GM18499 (cell line): Measurements from ENCODE around the gene CACNA2D3.

Source experiments
- ATAC-seq: cut with Tn5 transposase; IDR thresholded peaks from one replicate; pipeline ENCODE4 v1.9.1; 2021; ENCODE audit warnings: moderate number of reproducible peaks; ENCODE audit not compliant: insufficient read depth, unreplicated experiment

The CACNA2D3 gene

GRCh38 chr3:54547051-54547450 lies 424.7 kb downstream of the CACNA2D3 start:
- ATAC-seq: no peak

DNA sequence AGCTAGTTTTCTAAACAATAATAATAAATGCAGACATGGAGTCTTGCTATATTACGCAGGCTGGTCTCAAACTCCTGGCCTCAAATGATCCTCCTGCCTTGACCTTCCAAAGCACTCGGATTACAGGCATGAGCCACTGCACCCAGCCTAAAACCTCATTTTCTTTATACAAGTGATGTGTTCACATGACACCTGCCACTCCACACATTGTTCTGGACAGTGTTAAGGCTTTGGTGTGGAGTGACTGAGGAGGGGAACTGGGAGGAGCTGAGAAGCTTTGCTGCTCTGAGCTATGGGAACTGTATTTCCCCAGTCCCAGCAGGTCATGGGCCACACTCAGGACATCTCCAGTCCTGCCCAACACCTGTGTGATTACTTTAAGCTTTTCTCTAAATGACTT lies 425.5 kb downstream of the CACNA2D3 start:
- ATAC-seq: no peak

DNA sequence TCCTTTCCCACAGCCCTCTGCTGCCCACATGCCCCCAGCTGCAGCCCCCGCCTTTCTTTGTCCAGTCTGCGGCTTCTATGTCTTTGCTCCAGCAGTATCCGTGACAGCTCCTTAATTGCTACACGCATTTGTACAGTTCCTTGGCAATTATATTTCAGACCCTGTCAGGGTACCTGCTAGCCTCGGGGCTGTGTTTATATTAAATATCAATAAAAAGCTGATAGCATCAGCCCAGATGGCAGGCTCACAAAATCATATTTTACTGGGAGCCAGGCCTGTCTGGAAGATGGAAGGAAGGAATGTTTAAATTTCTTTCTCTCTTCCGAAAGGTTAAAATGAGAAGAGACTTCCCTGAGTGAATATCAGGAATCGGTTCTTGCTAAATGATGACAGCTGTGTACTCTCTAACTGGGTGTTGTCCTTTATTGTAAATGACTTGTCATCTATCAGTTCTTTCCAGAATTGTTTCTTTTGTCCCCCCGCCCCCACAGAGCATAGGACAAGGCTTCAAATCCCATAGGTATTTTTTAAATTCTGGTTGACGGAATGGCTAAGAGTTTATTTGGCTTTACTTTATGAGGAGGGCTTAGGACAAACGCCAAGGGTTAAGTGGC lies 427.4 kb downstream of the CACNA2D3 start:
- ATAC-seq: no peak

DNA sequence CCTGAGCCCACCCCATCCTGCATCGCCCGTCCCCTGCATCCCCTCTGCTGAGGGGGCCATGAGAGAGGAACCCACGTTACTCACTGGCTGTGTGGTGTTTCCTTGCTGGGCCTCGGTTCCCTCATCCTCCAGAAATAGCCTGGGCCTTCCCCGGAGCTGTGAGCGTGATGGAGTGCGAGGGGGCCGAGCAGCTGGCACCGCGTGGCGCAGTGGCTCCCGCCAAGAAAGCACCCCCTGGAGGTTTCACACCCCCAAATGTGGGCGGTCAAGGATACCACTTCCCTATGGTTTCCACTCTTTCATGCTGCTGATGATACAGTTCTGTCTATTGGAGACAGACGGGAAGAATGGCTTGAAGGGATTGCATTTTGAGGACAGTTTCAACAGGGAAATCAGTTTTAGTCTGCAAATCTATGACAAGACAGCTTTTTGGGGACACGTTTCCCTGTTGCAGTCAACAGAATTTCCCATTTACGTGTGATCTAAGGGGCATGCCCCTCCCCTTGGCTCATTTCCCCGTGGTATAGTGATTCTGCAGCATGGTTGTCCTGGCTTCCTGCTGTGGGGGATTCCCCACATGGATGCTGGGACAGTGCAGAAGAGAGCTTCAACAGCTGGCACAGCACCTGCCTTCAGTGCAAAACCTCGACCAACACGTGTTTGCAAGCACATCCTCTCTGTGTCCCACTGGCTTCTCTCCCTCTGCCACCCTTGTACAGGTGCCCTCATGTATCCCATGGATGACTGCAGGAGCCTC lies 428.0 kb downstream of the CACNA2D3 start:
- no peak for ATAC-seq

GRCh38 chr3:54556630-54557029 lies 434.3 kb downstream of the CACNA2D3 start:
- ATAC-seq: no peak

DNA sequence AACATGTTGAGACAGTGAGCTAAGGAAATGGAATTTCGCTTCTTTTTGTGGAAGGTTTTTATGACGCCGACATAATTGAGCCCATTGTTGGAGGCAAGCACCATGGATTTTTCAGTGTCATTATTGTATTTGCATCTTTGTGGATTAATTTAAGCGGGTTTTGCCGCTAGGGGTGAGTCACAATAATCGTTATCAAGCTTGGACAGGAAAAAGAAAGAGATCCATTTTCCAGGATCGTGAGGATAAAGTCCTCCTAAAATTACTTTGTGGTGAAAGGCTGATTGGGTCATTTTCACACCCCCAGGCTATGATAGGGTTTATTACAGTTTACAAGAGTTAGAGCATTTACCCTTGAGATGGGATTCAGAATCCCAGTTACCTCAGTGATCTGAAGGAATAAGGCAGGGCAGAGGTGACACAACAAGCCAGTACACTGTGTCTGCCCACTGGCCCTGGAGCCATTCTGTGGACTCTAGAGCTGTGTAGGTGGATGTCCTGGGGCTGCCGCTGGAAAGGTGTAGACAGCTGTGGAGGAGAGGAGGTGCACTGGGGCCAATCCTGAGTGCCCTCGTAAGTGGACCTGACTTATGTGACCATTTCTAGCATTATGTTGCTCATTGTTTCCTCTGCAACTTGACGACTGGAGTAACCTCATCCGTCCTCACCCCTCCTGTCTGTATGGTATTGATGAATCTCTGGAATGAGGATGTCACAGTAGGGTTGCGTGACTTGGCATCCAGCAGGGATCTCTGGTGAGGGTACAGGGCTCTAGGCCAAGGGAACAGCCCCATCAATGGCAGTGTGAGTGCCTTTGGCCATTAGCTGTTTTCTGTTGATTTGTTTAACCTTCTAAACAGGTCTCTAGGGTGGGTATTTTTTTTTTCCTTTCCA lies 435.4 kb downstream of the CACNA2D3 start:
- ATAC-seq: no peak

DNA sequence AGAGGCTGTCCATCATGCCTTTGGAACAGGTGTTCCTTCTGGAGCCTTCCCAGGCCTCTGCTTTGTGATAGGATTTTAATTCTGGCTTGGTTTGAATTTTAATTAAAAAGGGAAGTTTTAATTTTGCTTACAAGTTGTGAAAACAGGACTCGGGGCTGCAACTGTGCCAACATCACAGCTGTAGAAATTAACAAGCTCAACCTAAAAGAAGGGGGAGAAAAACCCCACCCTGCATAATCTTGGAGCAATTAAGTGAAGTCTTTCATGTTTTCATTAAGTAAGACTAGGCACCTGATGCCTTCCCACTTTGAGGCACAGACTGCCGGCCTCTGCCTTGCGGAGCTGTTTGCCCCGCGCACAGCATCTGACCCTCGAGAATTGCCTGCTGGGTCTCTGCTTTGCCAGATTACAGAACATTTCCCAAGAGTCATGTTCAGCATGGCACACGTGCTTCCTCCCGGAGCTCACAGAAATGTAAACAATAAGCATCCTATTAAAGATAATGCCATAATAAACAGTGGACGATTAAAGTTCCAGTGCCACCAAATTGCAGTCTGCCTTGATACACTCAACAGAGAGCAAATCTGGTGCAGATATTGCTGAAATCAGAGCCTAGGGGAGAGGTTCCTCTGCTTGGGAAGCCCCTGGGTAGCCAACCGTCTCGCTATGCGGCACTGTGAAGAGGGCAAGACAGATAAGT lies 441.3 kb downstream of the CACNA2D3 start:
- ATAC-seq: no peak

- ATAC-seq: no peak
Measured at GRCh38 chr3:54564374-54564925, 442.1 kb downstream of the CACNA2D3 start.

DNA sequence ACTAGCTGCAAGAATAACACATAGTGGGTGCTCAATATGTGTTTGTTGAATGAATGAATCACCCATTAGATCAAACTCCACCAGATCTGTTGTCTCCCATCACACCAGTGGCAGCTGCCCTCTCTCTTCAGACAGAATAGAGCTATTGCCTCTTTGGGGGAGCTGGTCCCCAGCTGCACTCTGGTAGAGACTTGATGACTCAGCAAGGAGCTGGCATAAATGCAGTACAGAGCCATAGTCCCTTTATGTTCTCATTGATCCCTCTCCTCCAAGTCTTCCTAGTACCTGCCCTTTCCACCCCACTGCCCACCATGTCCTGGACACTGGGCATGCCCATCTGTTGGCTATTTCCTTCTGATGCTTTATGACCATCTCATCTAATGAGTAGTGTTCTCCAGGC lies 443.6 kb downstream of the CACNA2D3 start:
- ATAC-seq: no peak

DNA sequence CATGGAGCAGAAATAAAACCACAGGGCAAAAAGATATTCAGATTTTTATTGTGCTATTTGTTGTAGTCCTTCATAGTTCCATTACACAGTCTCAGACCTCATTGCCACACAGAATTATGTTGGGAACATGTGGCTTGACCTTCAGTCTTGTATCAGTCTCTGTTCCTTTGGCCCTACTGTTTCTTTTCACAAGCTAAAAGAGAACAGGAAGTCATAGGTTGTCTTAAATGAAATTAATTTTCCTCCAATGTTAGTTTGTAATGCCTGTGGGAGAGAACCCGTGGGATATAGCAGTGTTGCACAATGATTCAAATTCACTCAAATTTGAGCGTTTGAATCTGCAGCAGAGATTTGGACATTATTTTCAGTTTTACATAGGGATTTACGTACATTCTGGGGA lies 445.6 kb downstream of the CACNA2D3 start:
- ATAC-seq: no peak

- ATAC-seq: no peak
Measured at GRCh38 chr3:54570008-54570407, 447.7 kb downstream of the CACNA2D3 start.

- ATAC-seq: no peak
Measured at GRCh38 chr3:54572197-54572895, 450.0 kb downstream of the CACNA2D3 start.

- no peak for ATAC-seq
Measured at GRCh38 chr3:54573858-54574257, 451.5 kb downstream of the CACNA2D3 start.

DNA sequence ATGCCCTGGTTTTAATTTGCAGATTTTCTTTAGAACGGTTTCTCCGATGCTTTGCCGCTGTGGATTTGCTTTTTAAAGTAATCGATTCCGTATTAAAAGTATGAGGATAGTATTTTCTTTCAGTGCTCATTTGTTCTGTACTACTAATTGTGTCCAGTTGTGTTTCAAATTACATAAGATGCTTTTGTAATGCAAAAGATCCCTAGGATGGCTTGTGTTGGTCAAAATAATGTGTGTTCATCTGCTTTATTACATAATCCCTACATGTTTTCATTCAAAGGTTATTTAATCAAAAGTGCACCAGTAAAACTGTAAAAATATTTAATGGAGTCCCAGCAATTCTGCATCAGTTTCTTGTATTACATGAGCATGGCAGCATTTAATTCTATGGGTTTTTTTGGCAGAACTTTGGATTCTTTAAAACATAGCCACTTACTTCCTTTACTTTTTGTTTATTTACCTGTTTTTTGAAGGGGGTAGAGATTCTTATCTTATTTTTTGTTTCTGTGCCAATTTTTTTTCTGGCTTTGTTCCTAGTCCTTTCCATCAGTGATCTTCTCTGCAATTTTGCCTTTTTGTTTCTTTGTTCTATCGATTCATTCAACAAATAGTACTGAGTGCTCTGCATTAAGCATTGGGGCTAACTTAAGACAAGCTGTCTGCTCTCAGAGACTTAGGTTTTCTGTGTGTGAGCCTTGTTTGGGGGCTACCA lies 452.7 kb downstream of the CACNA2D3 start:
- no peak for ATAC-seq

- ATAC-seq: no peak
Measured at GRCh38 chr3:54575618-54575960, 453.2 kb downstream of the CACNA2D3 start.

GRCh38 chr3:54577313-54577712 lies 455.0 kb downstream of the CACNA2D3 start:
- ATAC-seq: no peak

DNA sequence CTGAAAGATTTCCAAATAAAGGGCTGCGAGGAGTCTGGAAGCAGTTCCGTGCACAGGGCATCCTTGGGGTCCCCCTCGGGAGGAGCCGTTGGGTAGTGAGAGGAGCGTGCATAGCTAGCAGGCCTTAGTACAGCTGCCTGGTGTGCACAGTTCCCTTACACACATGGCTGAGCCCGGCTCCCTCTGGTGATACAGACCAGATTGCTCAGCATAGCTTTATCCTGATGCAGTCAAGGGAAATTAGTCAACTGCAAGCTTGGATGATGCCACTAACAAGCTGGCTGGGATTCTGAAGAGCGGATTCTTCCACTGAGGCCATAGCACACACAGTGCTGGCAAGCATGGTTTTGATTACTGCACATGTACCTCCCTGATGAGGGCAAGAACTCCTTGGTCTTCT lies 456.1 kb downstream of the CACNA2D3 start:
- no peak for ATAC-seq

- no peak for ATAC-seq
Measured at GRCh38 chr3:54580453-54580852, 458.1 kb downstream of the CACNA2D3 start.

- ATAC-seq: no peak
Measured at GRCh38 chr3:54582424-54582823, 460.1 kb downstream of the CACNA2D3 start.
